ENCODE measurements around the gene ACOT7.

ACOT7 gene

GRCh38 chr1:6253380-6253779 lies 140.2 kb downstream of the ACOT7 start:
- H4K20me1 ChIP-seq (ENCODE audit: insufficient read depth, low read length) = no peaks in the 10 kb centered on the region
- H3K4me1 ChIP-seq (ENCODE audit: low read length) = no peaks in the 10 kb centered on the region
- peaks cover 85% of the 10 kb centered on the region for H3K27me3 ChIP-seq (replicated peaks; ENCODE audit: insufficient read depth, low read length)
- TF ChIP-seq EZH2phosphoT487 (IDR thresholded peaks at IDR 0.05; ENCODE audit: low read length) (no peak), EZH2 (optimal IDR thresholded peaks at IDR 0.05; ENCODE audit: low read depth, low read length) (no peak)
- TF ChIP-seq, protein P1, sequence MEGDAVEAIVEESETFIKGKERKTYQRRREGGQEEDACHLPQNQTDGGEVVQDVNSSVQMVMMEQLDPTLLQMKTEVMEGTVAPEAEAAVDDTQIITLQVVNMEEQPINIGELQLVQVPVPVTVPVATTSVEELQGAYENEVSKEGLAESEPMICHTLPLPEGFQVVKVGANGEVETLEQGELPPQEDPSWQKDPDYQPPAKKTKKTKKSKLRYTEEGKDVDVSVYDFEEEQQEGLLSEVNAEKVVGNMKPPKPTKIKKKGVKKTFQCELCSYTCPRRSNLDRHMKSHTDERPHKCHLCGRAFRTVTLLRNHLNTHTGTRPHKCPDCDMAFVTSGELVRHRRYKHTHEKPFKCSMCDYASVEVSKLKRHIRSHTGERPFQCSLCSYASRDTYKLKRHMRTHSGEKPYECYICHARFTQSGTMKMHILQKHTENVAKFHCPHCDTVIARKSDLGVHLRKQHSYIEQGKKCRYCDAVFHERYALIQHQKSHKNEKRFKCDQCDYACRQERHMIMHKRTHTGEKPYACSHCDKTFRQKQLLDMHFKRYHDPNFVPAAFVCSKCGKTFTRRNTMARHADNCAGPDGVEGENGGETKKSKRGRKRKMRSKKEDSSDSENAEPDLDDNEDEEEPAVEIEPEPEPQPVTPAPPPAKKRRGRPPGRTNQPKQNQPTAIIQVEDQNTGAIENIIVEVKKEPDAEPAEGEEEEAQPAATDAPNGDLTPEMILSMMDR (IDR thresholded peaks at IDR 0.05; ENCODE audit: low read length) = no peak
- no peak overlapping the region for H3K27ac ChIP-seq (ENCODE audit: low read length)
- no peak overlapping the region for H3K4me2 ChIP-seq (ENCODE audit: low read depth, low read length)
- no peaks in the 10 kb centered on the region for H3K36me3 ChIP-seq (replicated peaks; ENCODE audit: insufficient read depth, low read length)
- no peak overlapping the region for H3K9ac ChIP-seq (ENCODE audit: low read length)
- no peak for DNase-seq
- H3F3A ChIP-seq (ENCODE audit: insufficient read depth, low read length) = no peaks in the 10 kb centered on the region
- no peaks in the 10 kb centered on the region for H3K9me3 ChIP-seq (replicated peaks; ENCODE audit: insufficient read depth, low read length)
- no peaks in the 10 kb centered on the region for H3K79me2 ChIP-seq (ENCODE audit: low read length)
- no peak overlapping the region for H3K4me3 ChIP-seq (ENCODE audit: low read length)
- no peaks in the 10 kb centered on the region for H3K9me2 ChIP-seq (replicated peaks; ENCODE audit: insufficient read depth, low read length)
- no peak overlapping the region for H2AFZ ChIP-seq (ENCODE audit: low read length)

GRCh38 chr1:6252374-6252710 lies 141.2 kb downstream of the ACOT7 start:
- H3K4me3 ChIP-seq (ENCODE audit: low read length) = no peak overlapping the region
- no peak overlapping the region for H3K9ac ChIP-seq (ENCODE audit: low read length)
- no peaks in the 10 kb centered on the region for H3K4me1 ChIP-seq (ENCODE audit: low read length)
- no peak overlapping the region for H2AFZ ChIP-seq (ENCODE audit: low read length)
- no peaks in the 10 kb centered on the region for H3K36me3 ChIP-seq (replicated peaks; ENCODE audit: insufficient read depth, low read length)
- no peaks in the 10 kb centered on the region for H3K9me2 ChIP-seq (replicated peaks; ENCODE audit: insufficient read depth, low read length)
- H3K9me3 ChIP-seq (replicated peaks; ENCODE audit: insufficient read depth, low read length) = no peaks in the 10 kb centered on the region
- H3K27ac ChIP-seq (ENCODE audit: low read length) = no peak overlapping the region
- H3K27me3 ChIP-seq (replicated peaks; ENCODE audit: insufficient read depth, low read length) = peaks cover 86% of the 10 kb centered on the region
- H3F3A ChIP-seq (ENCODE audit: insufficient read depth, low read length) = no peaks in the 10 kb centered on the region
- H3K4me2 ChIP-seq (ENCODE audit: low read depth, low read length) = no peak overlapping the region
- DNase-seq = no peak
- TF ChIP-seq EZH2 (optimal IDR thresholded peaks at IDR 0.05; ENCODE audit: low read depth, low read length) (no peak), EZH2phosphoT487 (IDR thresholded peaks at IDR 0.05; ENCODE audit: low read length) (no peak)
- TF ChIP-seq, protein P1 (IDR thresholded peaks at IDR 0.05; ENCODE audit: low read length) = no peak
- no peaks in the 10 kb centered on the region for H3K79me2 ChIP-seq (ENCODE audit: low read length)
- no peaks in the 10 kb centered on the region for H4K20me1 ChIP-seq (ENCODE audit: insufficient read depth, low read length)

GRCh38 chr1:6251681-6252373 lies 141.7 kb downstream of the ACOT7 start:
- no peaks in the 10 kb centered on the region for H4K20me1 ChIP-seq (ENCODE audit: insufficient read depth, low read length)
- no peak overlapping the region for H3K27ac ChIP-seq (ENCODE audit: low read length)
- no peaks in the 10 kb centered on the region for H3F3A ChIP-seq (ENCODE audit: insufficient read depth, low read length)
- DNase-seq = no peak
- H3K79me2 ChIP-seq (ENCODE audit: low read length) = no peaks in the 10 kb centered on the region
- peaks cover 86% of the 10 kb centered on the region for H3K27me3 ChIP-seq (replicated peaks; ENCODE audit: insufficient read depth, low read length)
- H3K9me2 ChIP-seq (replicated peaks; ENCODE audit: insufficient read depth, low read length) = no peaks in the 10 kb centered on the region
- H3K9me3 ChIP-seq (replicated peaks; ENCODE audit: insufficient read depth, low read length) = no peaks in the 10 kb centered on the region
- no peak overlapping the region for H3K4me2 ChIP-seq (ENCODE audit: low read depth, low read length)
- H3K4me3 ChIP-seq (ENCODE audit: low read length) = no peak overlapping the region
- H2AFZ ChIP-seq (ENCODE audit: low read length) = no peak overlapping the region
- H3K9ac ChIP-seq (ENCODE audit: low read length) = no peak overlapping the region
- H3K36me3 ChIP-seq (replicated peaks; ENCODE audit: insufficient read depth, low read length) = no peaks in the 10 kb centered on the region
- TF ChIP-seq EZH2 (optimal IDR thresholded peaks at IDR 0.05; ENCODE audit: low read depth, low read length) (no peak), EZH2phosphoT487 (IDR thresholded peaks at IDR 0.05; ENCODE audit: low read length) (no peak)
- TF ChIP-seq, protein P1 (IDR thresholded peaks at IDR 0.05; ENCODE audit: low read length) = no peak
- H3K4me1 ChIP-seq (ENCODE audit: low read length) = no peaks in the 10 kb centered on the region
